ENCODE data around the gene HBEGF.

Gene HBEGF

DNA sequence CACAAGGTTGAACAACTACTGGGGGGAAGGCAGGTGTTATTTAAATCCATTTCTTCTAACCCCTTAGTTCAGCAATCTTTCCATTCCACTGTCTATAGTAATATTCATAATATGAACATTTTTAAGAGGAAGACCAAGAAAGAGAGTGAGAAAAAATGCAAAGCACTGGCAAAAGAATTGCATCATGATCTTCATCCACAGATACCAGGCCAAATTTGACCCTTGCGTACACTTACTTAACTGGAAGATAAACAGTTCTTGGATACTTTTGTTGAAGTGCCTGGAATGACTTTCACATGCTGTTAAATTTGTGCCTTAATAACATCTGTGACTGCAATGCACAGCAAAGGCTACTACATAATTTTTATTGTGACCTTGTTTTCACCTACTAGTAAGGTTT lies 45.3 kb downstream of the HBEGF start:
- DNase-seq = no peak

DNA sequence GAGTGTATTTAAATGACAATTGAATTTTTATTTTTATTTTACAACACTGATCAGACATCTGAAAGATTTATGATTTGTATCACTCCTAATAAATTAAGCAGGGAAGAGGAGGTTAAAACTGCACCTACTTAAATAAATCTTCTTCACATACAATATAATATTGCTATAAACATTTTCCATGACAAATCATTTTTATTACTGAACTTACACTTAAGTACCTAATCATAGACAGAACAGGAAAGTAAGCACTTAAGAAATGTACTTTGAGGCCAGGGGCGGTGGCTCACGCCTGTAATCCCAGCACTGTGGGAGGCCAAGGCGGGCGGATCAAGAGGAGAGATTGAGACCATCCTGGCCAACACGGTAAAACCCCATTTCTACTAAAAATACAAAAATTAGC lies 47.3 kb downstream of the HBEGF start:
- DNase-seq = no peak

GRCh38 chr5:140298183-140298601 lies 48.2 kb downstream of the HBEGF start:
- DNase-seq = no peak

DNA sequence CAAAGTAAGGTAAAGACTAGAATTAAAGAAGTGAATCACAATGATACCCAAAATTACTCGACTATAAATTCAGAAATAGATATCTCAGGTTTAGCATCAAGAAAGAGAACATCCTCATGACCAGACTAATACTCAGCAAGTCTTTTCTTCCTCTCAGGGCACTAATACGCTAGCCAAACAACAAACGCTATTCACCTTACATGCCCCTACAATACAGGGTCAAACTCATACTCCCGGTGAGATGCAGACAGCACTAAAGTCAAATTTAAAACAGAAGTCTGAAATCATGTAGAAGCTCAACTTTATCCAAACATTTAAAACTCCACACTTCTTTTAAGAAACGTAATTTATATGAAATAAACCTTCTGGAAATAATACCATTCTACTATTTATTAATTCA lies 49.1 kb downstream of the HBEGF start:
- no peak for DNase-seq

DNA sequence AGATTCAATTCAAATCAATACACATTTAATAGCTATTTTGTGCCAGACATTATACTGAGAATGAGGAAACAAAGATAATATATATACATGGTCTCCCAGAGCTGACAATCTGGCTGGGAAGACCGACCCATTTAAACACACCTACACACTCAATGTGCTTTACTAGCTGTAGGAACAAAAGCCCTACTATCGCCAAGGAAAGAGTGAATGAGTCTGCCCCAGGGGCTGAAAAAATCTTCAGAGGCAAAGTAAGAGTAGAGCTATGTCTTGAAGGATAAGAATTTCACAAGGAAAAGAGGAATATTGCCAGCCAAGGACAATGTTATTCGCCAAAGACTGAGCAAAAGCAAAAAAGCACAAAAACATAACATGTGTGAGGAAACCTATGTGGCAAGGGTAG lies 50.1 kb downstream of the HBEGF start:
- DNase-seq = no peak

- no peak for DNase-seq
Measured at GRCh38 chr5:140295414-140295813, 51.0 kb downstream of the HBEGF start.

GRCh38 chr5:140294753-140295152 lies 51.6 kb downstream of the HBEGF start:
- no peak for DNase-seq

DNA sequence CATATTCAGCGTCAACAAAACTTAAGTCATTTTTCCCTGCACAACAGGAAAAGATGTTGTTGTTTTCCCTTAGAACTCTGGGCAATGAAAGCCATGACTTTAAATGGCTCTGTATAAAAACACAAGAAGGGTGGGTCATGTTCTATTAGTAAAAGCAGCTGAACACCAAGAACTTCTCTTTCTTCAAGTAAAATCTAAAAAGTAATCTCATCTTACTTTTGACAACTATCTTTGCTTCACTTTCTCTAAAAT lies 52.6 kb downstream of the HBEGF start:
- no peak for DNase-seq

DNA sequence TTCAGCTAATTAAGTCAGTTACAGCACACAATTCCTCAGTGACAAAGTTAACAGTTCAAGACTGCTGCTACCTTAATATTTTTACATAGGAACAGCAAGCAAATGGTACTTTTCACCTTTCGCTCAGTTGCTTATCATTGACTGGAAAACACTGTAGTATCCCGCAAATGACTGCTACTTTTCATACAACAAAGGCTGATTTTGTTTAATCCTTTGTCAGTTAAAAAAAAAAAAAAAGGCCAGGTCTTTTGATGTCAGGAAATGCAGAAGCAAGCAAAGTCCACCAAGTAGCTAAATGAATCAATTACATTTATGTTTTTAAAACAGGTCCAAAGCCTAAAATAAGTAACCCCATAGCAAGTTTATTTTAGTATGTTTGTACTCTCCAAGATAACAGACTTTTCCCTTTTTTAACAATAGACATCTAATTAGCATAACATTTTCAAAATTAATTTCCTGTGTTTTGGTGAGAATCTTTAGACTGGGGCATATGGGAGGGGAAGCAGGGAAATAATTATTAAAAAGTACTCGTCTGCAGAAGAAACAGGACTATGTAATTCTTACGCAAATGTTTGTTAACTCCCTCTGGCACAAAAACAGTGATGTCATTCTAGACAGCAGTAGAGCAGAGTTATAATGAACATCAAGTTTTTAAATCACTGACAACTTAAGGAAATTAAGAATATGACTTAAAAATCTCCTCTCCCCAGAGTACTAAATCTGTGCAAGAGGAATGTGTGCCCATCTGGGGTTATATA lies 53.1 kb downstream of the HBEGF start:
- DNase-seq = no peak

GRCh38 chr5:140292212-140293036 lies 54.0 kb downstream of the HBEGF start:
- DNase-seq = no peak

DNA sequence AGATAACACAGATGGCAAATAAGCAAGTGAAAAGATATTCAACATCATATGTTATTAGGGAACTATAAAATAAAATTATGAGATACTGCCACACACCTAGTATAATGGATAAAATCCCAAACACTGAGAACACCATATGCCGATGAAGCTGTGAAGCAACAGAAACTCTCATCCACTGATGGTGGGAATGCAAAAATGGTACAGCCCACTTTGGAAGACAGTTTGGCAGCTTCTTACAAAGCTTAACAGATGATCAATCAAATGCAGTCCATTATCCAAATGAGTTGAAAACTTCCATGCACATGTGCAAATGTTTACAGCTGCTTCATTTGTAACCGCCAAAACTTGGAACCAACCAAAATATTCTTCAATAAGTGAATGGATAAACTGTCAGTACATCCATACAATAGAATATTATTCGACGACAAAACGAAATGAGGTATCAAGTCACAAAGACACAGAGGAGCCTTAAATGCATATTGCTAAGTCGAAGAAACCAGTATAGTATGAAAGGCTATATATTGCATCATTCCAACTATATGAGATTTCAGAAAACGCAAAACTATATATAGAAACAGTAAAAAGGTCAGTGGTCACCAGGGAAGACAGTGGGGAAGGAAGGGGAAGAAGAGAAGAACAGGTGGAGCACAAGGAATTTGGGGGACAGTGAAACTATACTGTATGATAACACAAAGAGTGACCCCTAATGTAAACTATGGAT lies 58.4 kb downstream of the HBEGF start:
- no peak for DNase-seq

GRCh38 chr5:140286424-140286823 lies 60.0 kb downstream of the HBEGF start:
- DNase-seq = no peak

GRCh38 chr5:140284013-140284412 lies 62.4 kb downstream of the HBEGF start:
- DNase-seq = no peak
